H1 (cell line): Measurements from ENCODE around the gene CERT1. TPM values are rescaled to one million over a fixed set of nuclear protein-coding genes. Genes with fewer than 3 reads are reported as not detected.
A peak's percentile ranks its signal among the peaks of the same experiment; 100 is the strongest.

ENCODE experiments used
- CTCF ChIA-PET: fragments of 300-600 bp; sonication (Branson Sonifier 250); formaldehyde crosslinking; loops from one replicate; lab custom pipeline; 2021; ENCODE audit not compliant: partially characterized antibody; lab: Charles Lee
- POLR2A ChIA-PET: fragments of 300-600 bp; sonication (Branson Sonifier 250); formaldehyde crosslinking; loops from one replicate; lab custom pipeline; 2021; ENCODE audit warnings: inconsistent platforms; ENCODE audit not compliant: partially characterized antibody; lab: Charles Lee
- DNase-seq, 2 experiments: peaks; one replicate each; pipeline versions ENCODE4 v3.0.0 to v3.0.0-alpha.2; 2010 to 2022; ENCODE audit warnings: low spot score in 2 of 2, low read depth in 1 of 2, mixed read lengths in 1 of 2
- FAIRE-seq: peaks from 2 replicates; lab custom pipeline; 2011; peaks lifted over from hg19 to GRCh38; lab: Jason Lieb, UNC
- H2AFZ ChIP-seq: 2 replicates; pipeline ENCODE4 v1.8.1; 2012; ENCODE audit warnings: low read length, inconsistent platforms
- H2AK5ac ChIP-seq: 2 replicates; pipeline ENCODE4 v1.6.1; 2013; ENCODE audit warnings: low read depth, low read length
- H2BK120ac ChIP-seq: replicated peaks from 2 replicates; pipeline ENCODE3; 2013; ENCODE audit warnings: low read depth, low read length, inconsistent platforms
- H2BK12ac ChIP-seq: 2 replicates; pipeline ENCODE4 v1.6.1; 2013; ENCODE audit warnings: low read depth, low read length
- H2BK15ac ChIP-seq: 2 replicates; pipeline ENCODE4 v1.6.1; 2013; ENCODE audit warnings: low read length
- H2BK20ac ChIP-seq: 2 replicates; pipeline ENCODE4 v1.6.1; 2013; ENCODE audit warnings: low read length
- H2BK5ac ChIP-seq: 2 replicates; pipeline ENCODE4 v1.6.1; 2013; ENCODE audit warnings: low read depth, low read length
- H3K14ac ChIP-seq: 2 replicates; pipeline ENCODE4 v1.6.1; 2013; ENCODE audit warnings: inconsistent platforms; ENCODE audit not compliant: insufficient read length
- H3K18ac ChIP-seq: 2 replicates; pipeline ENCODE4 v1.6.1; 2013; ENCODE audit warnings: low read length; ENCODE audit errors: extremely low read depth
- H3K23ac ChIP-seq: 2 replicates; pipeline ENCODE4 v1.6.1; 2013; ENCODE audit warnings: inconsistent platforms; ENCODE audit not compliant: insufficient read length
- H3K23me2 ChIP-seq: 2 replicates; pipeline ENCODE4 v1.6.1; 2013; ENCODE audit warnings: low read depth, low read length
- H3K27ac ChIP-seq: 2 replicates; pipeline ENCODE4 v1.6.1; 2011; ENCODE audit warnings: low read depth, low read length, inconsistent platforms
- H3K27me3 ChIP-seq, 4 experiments: replicated peaks in 1 of 4; 1 replicate in 1 of 4; 2 replicates in 3 of 4; pipeline versions ENCODE4 v1.6.1 to v1.8.1; 2011 to 2013; ENCODE audit warnings: low read length in 3 of 4, mild to moderate bottlenecking in 3 of 4, inconsistent platforms in 2 of 4, mixed read lengths in 2 of 4, moderate library complexity in 1 of 4; ENCODE audit not compliant: control insufficient read depth in 3 of 4, insufficient read depth in 3 of 4; ENCODE audit errors: extremely low read depth in 1 of 4
- H3K36me3 ChIP-seq, 4 experiments: 2 replicates each; pipeline versions ENCODE4 v1.6.1 to v1.8.1; 2011 to 2013; ENCODE audit warnings: mild to moderate bottlenecking in 4 of 4, low read length in 3 of 4, moderate library complexity in 2 of 4, control low read depth in 1 of 4, inconsistent platforms in 1 of 4; ENCODE audit not compliant: insufficient read depth in 4 of 4, control insufficient read depth in 2 of 4
- H3K4ac ChIP-seq: replicated peaks from 2 replicates; pipeline ENCODE3; 2013; ENCODE audit warnings: low read length, low read depth, mixed read lengths, inconsistent platforms; ENCODE audit not compliant: insufficient read length
- H3K4me1 ChIP-seq, 4 experiments: replicated peaks in 1 of 4; 1 replicate in 1 of 4; 2 replicates in 3 of 4; pipeline versions ENCODE4 v1.6.1 to v1.8.1; 2011 to 2013; ENCODE audit warnings: low read length in 3 of 4, inconsistent platforms in 2 of 4, mixed read lengths in 1 of 4; ENCODE audit not compliant: insufficient read depth in 4 of 4, control insufficient read depth in 3 of 4
- H3K4me2 ChIP-seq, 2 experiments: 2 replicates each; pipeline versions ENCODE4 v1.6.1 to v1.8.1; 2011 to 2013; ENCODE audit warnings: low read depth in 2 of 2, low read length in 2 of 2, control low read depth in 1 of 2, inconsistent platforms in 1 of 2, mild to moderate bottlenecking in 1 of 2; ENCODE audit not compliant: insufficient read depth in 1 of 2
- H3K4me3 ChIP-seq, 4 experiments: fragments of 200-600, 300-600 bp in 1 of 4; sonication (generic), shearing (Covaris generic), sonication (Bioruptor Twin) in 1 of 4; 2 replicates each; pipeline versions ENCODE4 v1.5.1 to v1.8.1; 2011 to 2016; ENCODE audit warnings: low read length in 4 of 4, low read depth in 3 of 4, control low read depth in 2 of 4, inconsistent platforms in 2 of 4, mild to moderate bottlenecking in 2 of 4, mixed read lengths in 1 of 4, moderate library complexity in 1 of 4; ENCODE audit not compliant: insufficient read depth in 2 of 4; ENCODE audit errors: extremely low read depth in 1 of 4
- H3K56ac ChIP-seq: replicated peaks from 2 replicates; pipeline ENCODE3; 2013; ENCODE audit warnings: low read depth, mild to moderate bottlenecking, mixed read lengths, low read length, inconsistent platforms; ENCODE audit not compliant: insufficient read length
- H3K79me1 ChIP-seq: 2 replicates; pipeline ENCODE4 v1.6.1; 2013; ENCODE audit warnings: low read depth, low read length, control low read depth
- H3K79me2 ChIP-seq, 2 experiments: 2 replicates each; pipeline versions ENCODE4 v1.6.1 to v1.8.1; 2012 to 2013; ENCODE audit warnings: low read length in 2 of 2, mild to moderate bottlenecking in 2 of 2, inconsistent platforms in 1 of 2; ENCODE audit not compliant: insufficient read depth in 2 of 2, control insufficient read depth in 1 of 2
- H3K9ac ChIP-seq, 4 experiments: replicated peaks in 1 of 4; 1 replicate in 1 of 4; 2 replicates in 3 of 4; pipeline versions ENCODE4 v1.6.1 to v1.8.1; 2011 to 2013; ENCODE audit warnings: low read depth in 3 of 4, low read length in 3 of 4, control low read depth in 2 of 4, mild to moderate bottlenecking in 2 of 4, moderate library complexity in 2 of 4, inconsistent platforms in 1 of 4; ENCODE audit errors: extremely low read depth in 1 of 4
- H3K9me3 ChIP-seq, 2 experiments: 2 replicates each; pipeline versions ENCODE4 v1.6.1 to v1.8.1; 2012 to 2013; ENCODE audit warnings: mild to moderate bottlenecking in 2 of 2, moderate library complexity in 2 of 2, control low read depth in 1 of 2, inconsistent platforms in 1 of 2, low read depth in 1 of 2, low read length in 1 of 2, mixed read lengths in 1 of 2; ENCODE audit not compliant: insufficient read depth in 2 of 2
- H4K20me1 ChIP-seq, 2 experiments: replicated peaks in 1 of 2; 2 replicates each; pipeline versions ENCODE3 to v1.8.1; 2011 to 2013; ENCODE audit warnings: inconsistent platforms in 2 of 2, low read length in 2 of 2, mild to moderate bottlenecking in 1 of 2; ENCODE audit not compliant: insufficient read depth in 2 of 2, control insufficient read depth in 1 of 2
- H4K5ac ChIP-seq: 2 replicates; pipeline ENCODE4 v1.6.1; 2013; ENCODE audit warnings: low read length, low read depth, mixed read lengths, inconsistent platforms; ENCODE audit not compliant: insufficient read length
- H4K8ac ChIP-seq: 2 replicates; pipeline ENCODE4 v1.8.0; 2013; ENCODE audit warnings: mild to moderate bottlenecking, moderate library complexity, low read length, inconsistent platforms; ENCODE audit not compliant: insufficient read depth; ENCODE audit errors: extremely low read depth
- H4K91ac ChIP-seq: replicated peaks from 2 replicates; pipeline ENCODE3; 2013; ENCODE audit warnings: low read length, mixed read lengths, inconsistent platforms; ENCODE audit not compliant: insufficient read length
- CHD1 ChIP-seq: IDR thresholded peaks from 2 replicates; pipeline ENCODE4 v1.6.1; 2012; ENCODE audit warnings: low read depth, low read length, improper control_type of control experiment
- JUN ChIP-seq: IDR thresholded peaks from 2 replicates; pipeline ENCODE4 v1.6.1; 2011; ENCODE audit warnings: low read depth, mild to moderate bottlenecking, improper control_type of control experiment, low read length
- MAFK ChIP-seq: IDR thresholded peaks from 2 replicates; pipeline ENCODE4 v1.6.1; 2012; ENCODE audit warnings: low read depth, mild to moderate bottlenecking, improper control_type of control experiment, low read length
- NANOG ChIP-seq: IDR thresholded peaks from 2 replicates; pipeline ENCODE4 v1.6.1; 2011; ENCODE audit warnings: low read length, low read depth, mild to moderate bottlenecking, inconsistent platforms; ENCODE audit not compliant: insufficient read depth, poor library complexity, severe bottlenecking
- NRF1 ChIP-seq: IDR thresholded peaks from 2 replicates; pipeline ENCODE4 v1.6.1; 2011; ENCODE audit warnings: mild to moderate bottlenecking, low read depth, low read length, improper control_type of control experiment
- PHF8 ChIP-seq: fragments of 200-600 bp; sonication (generic); conservative IDR thresholded peaks from 2 replicates; pipeline ENCODE4 v1.7.1; 2012; ENCODE audit warnings: low read depth, mild to moderate bottlenecking, inconsistent platforms, low read length, moderate library complexity
- POLR2A ChIP-seq, 2 experiments: IDR thresholded peaks; 1 replicate in 1 of 2; 2 replicates in 1 of 2; pipeline ENCODE4 v1.6.1; 2011; ENCODE audit warnings: low read depth in 2 of 2, low read length in 2 of 2, mild to moderate bottlenecking in 2 of 2; ENCODE audit errors: control extremely low read depth in 1 of 2
- RAD21 ChIP-seq, 2 experiments: IDR thresholded peaks in 1 of 2; conservative IDR thresholded peaks in 1 of 2; 2 replicates each; pipeline ENCODE4 v1.6.1; 2011; ENCODE audit warnings: low read depth in 2 of 2, low read length in 2 of 2, improper control_type of control experiment in 1 of 2, inconsistent platforms in 1 of 2, mild to moderate bottlenecking in 1 of 2, moderate library complexity in 1 of 2
- RBBP5 ChIP-seq: IDR thresholded peaks from 2 replicates; pipeline ENCODE4 v1.7.1; 2012; ENCODE audit warnings: low read depth, mild to moderate bottlenecking, inconsistent platforms, low read length, moderate library complexity, borderline replicate concordance
- SP1 ChIP-seq: IDR thresholded peaks from 2 replicates; pipeline ENCODE4 v1.6.1; 2011; ENCODE audit warnings: low read depth, low read length
- SRF ChIP-seq: IDR thresholded peaks from 2 replicates; pipeline ENCODE4 v1.6.1; 2011; ENCODE audit warnings: mild to moderate bottlenecking, low read depth, low read length, moderate library complexity
- WGBS, 2 experiments: shearing (Covaris generic) in 1 of 2; methylation state at CpG; one replicate each; pipeline versions ENCODE4 v1.1.6 to v1.1.7; 2013 to 2015; ENCODE audit warnings: low lambda C conversion rate in 2 of 2, mixed read lengths in 2 of 2, inconsistent platforms in 1 of 2, low coverage in 1 of 2, missing lambda C conversion rate in 1 of 2; ENCODE audit not compliant: insufficient replicate concordance in 2 of 2, insufficient coverage in 1 of 2, insufficient read length in 1 of 2; ENCODE audit errors: extremely low coverage in 1 of 2, missing lambda C conversion rate in 1 of 2; 5-methylcytosine and 5-hydroxymethylcytosine counted together
- polyA plus RNA-seq, 7 experiments: library from polyadenylated mRNA; depleted of rRNA in 3 of 7; stranded (reverse) in 5 of 7; unstranded in 2 of 7; fragments of >200 nt in 5 of 7; fragments of 200-250 nt in 2 of 7; gene quantifications; 1 replicate in 5 of 7; 2 replicates in 1 of 7; 4 replicates in 1 of 7; pipeline versions ENCODE4 v1.2.1 to v1.2.3, GENCODE V29; 2011 to 2013; ENCODE audit warnings: missing spikeins in 2 of 7, mixed read lengths in 2 of 7
- total RNA-seq: library from RNA; stranded (reverse); fragmentation: NEBNext Ultra II Directional; extraction: Animal tissue kit (Norgen Biotek cat#: 25700); gene quantifications from 2 replicates; pipeline ENCODE4 v1.2.1, GENCODE V29; 2021
- TF ChIP-seq, protein P1 (sequence below): IDR thresholded peaks from 2 replicates; pipeline ENCODE4 v1.6.1; 2012; ENCODE audit warnings: inconsistent platforms
- TF ChIP-seq, protein P2 (sequence below): IDR thresholded peaks from 2 replicates; pipeline ENCODE4 v1.6.1; 2011; ENCODE audit warnings: low read depth, mild to moderate bottlenecking, low read length; ENCODE audit not compliant: insufficient read depth

The CERT1 gene
- total and polyA plus RNA-seq, 2 of the 8 experiments (the other 6 are each of a cell fraction or from before 2014, with no cell fraction given): 7.8 to 55.3 TPM

DNA sequence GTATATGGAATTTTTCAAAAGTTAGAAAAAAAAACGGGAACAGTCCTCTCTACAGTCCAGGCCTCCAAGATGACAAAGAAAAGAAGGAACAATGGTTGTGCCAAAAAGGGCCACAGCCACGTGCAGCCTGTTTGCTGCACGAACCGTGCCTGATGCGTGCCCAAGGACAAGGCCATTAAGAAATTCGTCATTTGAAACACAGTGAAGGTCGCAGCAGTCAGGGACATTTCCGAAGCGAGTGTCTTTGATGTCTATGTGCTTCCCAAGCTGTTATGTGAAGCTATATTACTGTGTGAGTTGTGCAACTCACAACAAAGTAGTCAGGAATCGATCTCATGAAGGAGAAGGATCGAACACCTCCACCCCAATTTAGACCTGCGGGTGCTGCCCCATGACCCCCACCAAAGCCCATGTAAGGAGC lies 137.0 kb downstream of the CERT1 start:
- peak; percentile 39 for FAIRE-seq
- DNase-seq: no peak
- no peak overlapping the region for H2AK5ac ChIP-seq
- no peak for TF ChIP-seq RBBP5
- TF ChIP-seq, protein P1, sequence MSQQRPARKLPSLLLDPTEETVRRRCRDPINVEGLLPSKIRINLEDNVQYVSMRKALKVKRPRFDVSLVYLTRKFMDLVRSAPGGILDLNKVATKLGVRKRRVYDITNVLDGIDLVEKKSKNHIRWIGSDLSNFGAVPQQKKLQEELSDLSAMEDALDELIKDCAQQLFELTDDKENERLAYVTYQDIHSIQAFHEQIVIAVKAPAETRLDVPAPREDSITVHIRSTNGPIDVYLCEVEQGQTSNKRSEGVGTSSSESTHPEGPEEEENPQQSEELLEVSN: no peak
- TF ChIP-seq, protein P2, sequence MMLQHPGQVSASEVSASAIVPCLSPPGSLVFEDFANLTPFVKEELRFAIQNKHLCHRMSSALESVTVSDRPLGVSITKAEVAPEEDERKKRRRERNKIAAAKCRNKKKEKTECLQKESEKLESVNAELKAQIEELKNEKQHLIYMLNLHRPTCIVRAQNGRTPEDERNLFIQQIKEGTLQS: no peak
- TF ChIP-seq RAD21 (IDR thresholded peaks at IDR 0.05 in 1 of 2, conservative IDR thresholded peaks at IDR 0.05 in 1 of 2; ENCODE audit: low read depth in 2 of 2, low read length in 2 of 2): no peak
- TF ChIP-seq PHF8: no peak
- TF ChIP-seq NRF1: no peak
- TF ChIP-seq NANOG: no peak
- no peak for TF ChIP-seq POLR2A (IDR thresholded peaks at IDR 0.05; ENCODE audit: control extremely low read depth in 1 of 2, low read depth in 2 of 2, low read length in 2 of 2)
- TF ChIP-seq SRF: no peak
- TF ChIP-seq CHD1: no peak
- no peak for TF ChIP-seq MAFK
- TF ChIP-seq SP1: no peak
- TF ChIP-seq JUN: no peak

More for the DNA sequence above, 137.0 kb downstream of the CERT1 start:
- Histone ChIP-seq H4K91ac (no peak overlapping the region), H2BK12ac (no peak overlapping the region), H4K20me1 (no peaks in the 10 kb centered on the region), H2BK120ac (no peak overlapping the region), H4K5ac (no peak overlapping the region), H3K9ac (no peak overlapping the region), H3K36me3 (peaks cover 3 to 6% (median 4%) of the 10 kb centered on the region in 4 experiments; a peak in 5 of 8 replicates), H4K8ac (no peak overlapping the region), H3K23me2 (no peaks in the 10 kb centered on the region), H3K4me2 (no peak overlapping the region), H2BK5ac (no peak overlapping the region), H2BK20ac (no peak overlapping the region), H3K4me1 (peaks cover 0 to 3% (median 1%) of the 10 kb centered on the region in 4 experiments; a peak in 2 of 7 replicates), H3K79me1 (no peaks in the 10 kb centered on the region), H3K4ac (no peak overlapping the region), H3K18ac (no peak overlapping the region), H2BK15ac (no peak overlapping the region), H3K23ac (no peak overlapping the region), H3K56ac (no peak overlapping the region), H2AFZ (no peak overlapping the region), H3K27ac (no peak overlapping the region), H3K79me2 (no peaks in the 10 kb centered on the region), H3K4me3 (no peak overlapping the region), H3K14ac (no peak overlapping the region), H3K9me3 (no peaks in the 10 kb centered on the region), H3K27me3 (no peaks in the 10 kb centered on the region)
- POLR2A ChIA-PET: no interaction called here
- CTCF ChIA-PET: interaction anchor here (0.6 to 1.3 kb wide), 3 partner anchors 10 to 557 kb away, joined by 3 to 4 read pairs (median 3); no protein-coding TSS in a partner anchor
- 90% methylated on average over 12 of the region's 12 CpGs; no CpG with 5 or more reads in 1 of the 2 experiments for WGBS, 2 experiments
